NCI-H2227 treated with DMSO at 0.1 percent for 48 hours (cell line): ENCODE data around the gene ULK3.
A peak's percentile ranks its signal among the peaks of the same experiment; 100 is the strongest.

Experiments
- DNase-seq: peaks from one replicate; lab custom pipeline; 2025; lab: John Stamatoyannopoulos, UW

The ULK3 gene

GRCh38 chr15:74840851-74841775, 1.8 kb downstream of the ULK3 start:
- no peak for DNase-seq

DNA sequence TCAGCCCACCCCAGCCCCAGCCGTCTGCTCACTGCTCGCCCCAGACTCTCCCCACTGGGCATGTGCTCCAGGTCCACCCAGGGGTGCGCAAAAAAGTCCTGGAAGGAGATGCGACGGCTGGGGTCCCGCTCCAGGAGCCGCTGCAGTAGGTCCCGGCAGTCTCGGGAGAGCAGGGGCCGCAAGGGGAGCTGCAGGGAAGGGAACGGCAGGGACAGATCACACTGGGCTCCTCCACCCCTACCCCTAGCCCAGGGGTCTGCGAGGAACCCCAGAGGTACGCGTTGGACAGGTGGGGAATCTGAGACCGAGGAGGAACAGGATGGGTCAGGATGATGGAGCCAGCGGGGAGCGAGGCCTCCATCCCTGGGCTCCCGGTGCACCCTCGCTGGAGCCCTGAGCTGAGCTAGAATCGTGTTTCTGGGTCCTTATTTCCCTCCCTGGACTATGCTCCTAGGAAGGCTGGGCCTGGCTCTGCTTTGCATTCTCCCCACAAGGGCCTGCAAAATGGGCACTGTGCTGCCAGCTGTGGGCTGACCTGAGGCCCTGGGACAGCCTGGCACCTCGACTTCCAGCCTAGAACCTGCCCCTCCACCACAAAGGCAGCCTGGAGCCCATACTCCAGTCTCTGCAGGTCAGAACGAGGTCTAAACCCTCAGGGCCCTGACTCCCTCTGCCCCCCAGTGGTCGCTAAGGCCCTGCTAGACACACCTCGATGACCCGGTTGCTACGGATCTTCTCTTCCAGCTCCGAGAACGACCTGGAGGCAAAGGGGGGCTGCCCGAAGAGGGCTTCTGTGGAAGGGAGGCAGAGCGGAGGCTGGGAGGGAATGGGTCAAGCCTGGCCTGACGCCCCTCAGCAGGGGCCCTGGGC, 3.2 kb downstream of the ULK3 start:
- DNase-seq = no peak

DNA sequence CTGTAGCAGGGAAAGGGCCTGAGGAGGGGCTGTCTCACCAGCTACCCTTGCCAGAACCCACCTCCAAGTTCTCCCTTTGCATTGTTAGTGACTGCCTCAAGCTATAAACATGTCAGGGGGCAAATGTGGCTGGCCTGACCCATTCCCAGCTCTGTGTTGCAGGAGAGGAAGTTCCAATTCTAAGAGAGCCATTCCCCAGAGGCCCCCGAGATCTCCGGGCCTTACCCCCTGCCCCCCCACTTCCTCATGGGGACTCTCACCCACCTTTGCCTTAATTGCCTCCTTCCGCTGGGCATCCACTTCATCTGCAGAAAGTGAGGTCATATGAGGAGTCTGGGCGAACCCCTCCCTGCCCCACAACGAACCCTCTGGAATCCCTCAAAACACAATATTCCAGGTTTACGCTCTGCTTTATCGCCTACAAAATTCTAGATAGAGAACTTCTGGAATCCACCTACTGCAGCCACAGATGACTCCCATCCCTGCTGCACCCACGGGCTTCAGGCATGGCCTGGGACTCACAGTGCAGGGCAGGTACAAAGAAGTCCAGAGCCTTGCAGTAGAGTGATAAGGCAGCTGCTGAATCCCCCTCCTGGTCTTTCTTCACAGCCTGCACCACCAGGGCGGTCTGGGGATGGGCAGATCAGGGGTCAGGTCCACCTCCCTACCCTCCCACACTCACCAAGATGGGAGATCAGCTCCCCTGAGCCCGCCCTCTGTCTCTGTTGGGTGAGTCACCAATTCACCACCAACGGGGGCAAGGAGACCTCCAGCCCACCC, 4.0 kb downstream of the ULK3 start:
- no peak for DNase-seq

DNA sequence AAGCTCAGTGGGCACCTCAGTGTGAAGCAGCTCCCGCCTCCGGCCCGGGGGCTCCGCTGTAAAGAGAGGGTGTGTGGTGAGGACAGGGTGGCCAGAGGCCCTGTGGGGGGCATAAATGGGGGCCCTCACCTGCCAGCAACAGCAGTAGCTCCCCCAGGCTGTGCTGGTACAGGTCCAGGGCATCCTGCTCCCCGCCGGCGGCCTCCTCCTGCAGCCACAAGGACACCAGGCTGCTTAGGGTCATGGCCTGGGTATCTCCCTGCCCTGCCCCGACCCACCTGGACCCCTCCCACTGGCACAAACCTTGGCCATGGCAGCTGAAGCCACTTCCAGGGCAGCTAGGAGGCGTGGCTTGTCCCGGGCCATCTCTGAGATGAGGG, 4.8 kb downstream of the ULK3 start:
- no peak for DNase-seq

GRCh38 chr15:74837482-74838136, 5.3 kb downstream of the ULK3 start:
- no peak for DNase-seq

DNA sequence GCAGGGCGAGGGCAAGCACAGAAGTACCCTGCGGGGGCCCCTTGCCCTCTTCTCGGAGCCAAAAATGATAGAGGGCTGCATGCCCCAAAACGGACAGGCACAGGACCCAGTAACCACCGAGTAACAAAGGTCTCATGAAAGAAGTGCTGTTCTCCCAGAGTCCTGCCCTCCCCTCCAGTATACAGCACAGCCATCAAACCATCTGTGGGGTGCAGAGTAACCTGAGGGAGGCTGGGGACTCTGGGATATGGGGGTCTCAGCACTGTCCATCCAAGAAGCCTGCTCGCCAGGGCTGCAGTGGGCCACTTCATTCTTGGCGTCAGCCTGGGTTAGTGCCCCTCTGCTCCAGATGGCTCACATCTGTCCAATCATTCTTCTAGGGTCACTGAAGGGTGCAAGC, 6.1 kb downstream of the ULK3 start:
- no peak for DNase-seq

DNA sequence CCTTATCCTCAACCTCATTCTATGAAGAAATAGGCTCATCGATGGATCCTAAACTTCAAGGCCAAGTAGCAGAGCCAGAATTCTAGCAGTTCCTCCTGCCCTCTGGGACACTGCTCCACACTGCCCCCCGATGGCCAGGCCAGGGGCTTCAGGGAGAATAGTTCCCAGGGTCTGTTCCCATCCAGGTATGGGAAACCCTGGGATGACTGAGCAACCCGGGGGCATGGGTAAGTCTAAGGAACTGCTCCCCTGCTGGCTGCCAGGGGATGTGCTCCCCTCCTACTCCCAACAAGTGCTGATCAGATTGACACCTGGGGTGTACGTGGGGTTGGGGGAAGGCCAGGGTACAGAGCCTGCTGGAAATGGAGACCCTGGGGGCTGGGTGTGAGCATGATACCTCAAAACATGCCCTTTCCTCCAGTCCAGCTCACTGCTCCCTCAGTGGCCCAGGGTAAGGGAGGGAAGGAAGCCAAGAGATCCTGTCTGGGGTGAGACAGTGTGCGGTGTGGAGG, 7.6 kb downstream of the ULK3 start:
- peak; percentile 5 for DNase-seq

- no peak for DNase-seq
These were observed 9.4 kb downstream of the ULK3 start for GRCh38 chr15:74833376-74834107.

DNA sequence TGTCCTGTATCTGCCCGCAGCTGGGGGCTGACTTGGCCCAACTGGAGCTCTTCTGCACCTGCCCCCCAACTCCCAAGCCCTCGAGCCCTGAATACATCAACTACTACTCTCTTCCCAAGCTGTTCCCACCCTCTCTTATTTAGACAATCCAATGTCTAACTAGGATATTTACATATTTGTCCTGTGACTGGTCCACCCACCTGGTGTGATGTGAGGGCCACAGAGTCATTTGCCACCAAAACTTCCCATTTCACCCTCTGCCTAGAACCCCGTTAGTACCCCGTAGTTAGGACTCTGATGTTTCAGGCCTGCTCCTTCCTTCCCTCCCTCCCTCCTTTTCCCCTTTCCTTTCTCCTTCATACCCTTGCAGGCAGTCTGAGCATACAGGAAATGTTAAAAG, 10.1 kb downstream of the ULK3 start:
- no peak for DNase-seq

GRCh38 chr15:74831813-74832495, 11.0 kb downstream of the ULK3 start:
- DNase-seq = no peak

GRCh38 chr15:74830868-74831267, 12.1 kb downstream of the ULK3 start:
- no peak for DNase-seq

- no peak for DNase-seq
These were observed 13.0 kb downstream of the ULK3 start for GRCh38 chr15:74829991-74830390.

DNA sequence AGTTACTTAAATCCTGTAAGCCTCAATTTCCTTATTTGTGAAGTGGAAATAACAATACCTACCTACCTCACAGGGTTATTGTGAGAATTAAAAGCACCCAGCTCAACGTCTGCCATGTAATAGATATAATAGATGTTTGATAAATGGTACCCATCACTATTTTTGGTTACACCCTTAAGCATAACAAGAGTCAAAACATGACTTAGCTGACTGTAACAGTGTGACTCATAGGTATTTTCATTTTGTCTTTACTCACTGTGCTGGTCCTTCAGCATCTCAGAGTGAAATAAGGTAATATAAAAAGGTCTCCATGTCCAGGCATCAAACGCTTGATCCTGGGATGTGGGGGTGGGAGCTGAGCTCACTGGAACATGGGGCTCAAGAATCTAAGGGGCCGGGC, 13.5 kb downstream of the ULK3 start:
- DNase-seq = no peak

DNA sequence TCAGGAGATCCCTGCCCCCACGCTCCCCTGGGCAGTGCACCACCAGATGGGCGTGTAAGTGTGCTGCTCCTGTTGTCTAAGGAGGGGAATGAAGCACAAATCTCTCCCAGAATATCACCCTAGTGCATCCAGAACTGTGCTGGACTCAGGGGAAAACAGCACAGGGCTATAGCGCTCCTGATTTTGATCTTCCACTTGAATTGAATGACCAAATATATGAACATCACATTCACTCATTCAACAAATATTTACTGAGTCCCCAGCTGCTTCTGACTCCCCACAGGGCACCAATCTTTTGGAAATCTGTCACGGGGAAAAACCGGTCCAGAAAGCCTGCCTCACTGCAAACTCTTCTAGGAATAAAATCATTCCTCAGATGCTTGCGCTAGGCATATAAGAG, 14.1 kb downstream of the ULK3 start:
- no peak for DNase-seq

DNA sequence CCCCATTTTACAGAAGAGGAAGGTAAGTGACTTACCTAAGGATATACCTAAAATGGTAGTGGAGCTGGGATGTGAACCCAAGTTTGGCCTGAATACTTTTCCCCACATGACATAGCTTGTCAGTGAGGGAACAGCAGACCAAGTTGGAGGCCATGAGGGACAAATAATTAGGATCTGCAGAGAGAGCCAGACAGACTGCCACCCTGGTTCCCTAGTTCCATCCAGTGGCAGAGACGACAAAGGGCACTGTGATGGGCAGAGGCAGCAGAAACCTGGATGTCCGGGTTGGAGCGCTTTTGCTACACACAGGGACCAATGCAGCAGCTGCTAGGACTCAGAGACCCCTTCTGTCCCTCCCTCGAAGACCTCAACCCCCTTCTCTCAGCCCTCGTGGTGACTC, 15.3 kb downstream of the ULK3 start:
- no peak for DNase-seq

GRCh38 chr15:74826921-74827320, 16.0 kb downstream of the ULK3 start:
- no peak for DNase-seq

DNA sequence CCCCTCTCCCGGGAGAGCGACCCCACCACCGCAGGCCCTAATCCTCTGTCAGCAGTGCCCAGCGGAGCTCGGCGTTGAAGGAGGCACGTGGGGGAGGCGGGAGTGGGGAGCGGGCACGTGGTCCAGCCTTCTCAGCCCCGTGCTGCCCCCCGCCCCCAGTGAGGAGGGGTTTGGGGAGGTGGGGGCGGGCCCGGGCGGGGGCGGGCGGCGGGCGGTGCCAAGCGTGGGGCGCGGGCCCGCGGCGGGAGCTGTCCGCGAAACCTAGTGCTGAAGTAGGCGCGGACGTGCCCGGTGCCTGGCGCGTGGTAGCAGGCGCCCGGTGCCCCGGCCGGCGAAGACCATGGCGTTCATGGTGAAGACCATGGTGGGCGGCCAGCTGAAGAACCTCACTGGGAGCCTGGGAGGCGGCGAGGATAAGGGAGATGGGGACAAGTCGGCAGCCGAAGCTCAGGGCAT, 16.6 kb downstream of the ULK3 start, which contains the start of gene CPLX3:
Gene CPLX3, plus strand, starts transcription at position 264 of the 456 bp plus-strand sequence. Its CDS starts 77 bp downstream, at position 341.
- DNase-seq = no peak

DNA sequence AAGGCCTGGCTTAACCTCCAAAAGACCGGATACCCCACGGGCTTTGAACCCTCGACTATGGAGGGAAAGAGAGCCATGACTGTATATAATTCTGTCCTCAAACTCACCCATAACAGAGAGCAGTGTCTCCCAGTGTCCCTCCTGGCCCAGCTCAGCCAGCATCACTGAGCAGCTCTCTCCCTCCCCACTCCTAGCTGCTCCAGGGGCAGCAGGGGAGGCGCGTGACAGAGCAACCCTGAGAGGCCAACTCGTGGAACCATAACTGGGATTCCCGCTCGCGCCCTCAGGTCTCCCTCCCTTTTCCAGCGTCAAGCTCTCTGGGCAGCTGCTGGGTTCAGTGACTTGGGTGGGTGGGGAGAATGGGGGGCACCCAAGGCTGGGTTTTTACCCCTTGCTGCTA, 17.1 kb downstream of the ULK3 start:
- no peak for DNase-seq

GRCh38 chr15:74824976-74825375, 18.0 kb downstream of the ULK3 start:
- DNase-seq = no peak

DNA sequence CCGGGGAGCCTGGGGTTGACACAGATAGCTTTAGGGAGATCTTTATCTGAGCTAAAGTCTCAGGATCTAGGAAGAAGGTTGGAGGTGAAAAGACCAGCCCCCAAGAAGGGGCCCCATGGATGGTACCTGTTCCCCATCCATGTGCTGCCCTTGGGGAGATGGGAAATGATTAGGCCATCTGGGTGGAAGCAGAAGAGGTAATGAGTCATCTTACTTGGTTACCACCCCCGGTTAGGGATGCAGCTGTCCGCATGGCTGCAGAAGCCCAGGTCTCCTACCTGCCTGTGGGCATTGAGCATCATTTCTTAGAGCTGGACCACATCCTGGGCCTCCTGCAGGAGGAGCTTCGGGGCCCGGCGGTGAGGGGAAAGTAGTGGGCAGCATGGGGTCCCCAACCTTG, 19.6 kb downstream of the ULK3 start:
- no peak for DNase-seq
